Erythroblast (primary cell): ENCODE measurements around the gene CLASP1.

Source experiments
- GATA1 ChIP-seq: IDR thresholded peaks from 2 replicates; pipeline ENCODE4 v1.6.1; 2011; ENCODE audit warnings: low read depth, mild to moderate bottlenecking, control low read depth, low read length, moderate library complexity
- POLR2A ChIP-seq: IDR thresholded peaks from 2 replicates; pipeline ENCODE4 v1.6.1; 2011; ENCODE audit warnings: mild to moderate bottlenecking, low read length

GRCh38 chr2:121502781-121503180, 146.5 kb downstream of the CLASP1 start:
- no peak for TF ChIP-seq POLR2A
- no peak for TF ChIP-seq GATA1
